CD8-positive, alpha-beta memory T cell (primary cell): ENCODE data around the gene TTC9B. TPM values are rescaled to one million over a fixed set of nuclear protein-coding genes. Genes with fewer than 3 reads are reported as not detected.

Experiments
- CTCF ChIA-PET: fragments of 350-600 bp; sonication (Branson Sonifier 250); formaldehyde crosslinking; loops from one replicate; lab custom pipeline; 2021; ENCODE audit warnings: antibody characterized with exemption; lab: Charles Lee
- POLR2A ChIA-PET: fragments of 350-600 bp; sonication (Branson Sonifier 250); formaldehyde crosslinking; loops from one replicate; lab custom pipeline; 2021; ENCODE audit warnings: antibody characterized with exemption; lab: Charles Lee
- DNase-seq, 5 donors: peaks; one replicate each; pipeline versions ENCODE4 v3.0.0 to v3.0.0-alpha.2; 2020 to 2022; ENCODE audit warnings: mixed read lengths in 1 of 5
- H3K27ac ChIP-seq: one replicate; pipeline ENCODE4 v1.7.0; 2013; ENCODE audit warnings: low read depth, mild to moderate bottlenecking, low read length, moderate library complexity
- H3K27me3 ChIP-seq: 2 replicates; pipeline ENCODE4 v1.7.0; 2013; ENCODE audit warnings: low read length, mild to moderate bottlenecking; ENCODE audit not compliant: insufficient read depth, poor library complexity, severe bottlenecking
- H3K36me3 ChIP-seq: 2 replicates; pipeline ENCODE4 v1.7.0; 2013; ENCODE audit warnings: mild to moderate bottlenecking, low read length, moderate library complexity; ENCODE audit not compliant: insufficient read depth
- H3K4me1 ChIP-seq: 2 replicates; pipeline ENCODE4 v1.7.0; 2013; ENCODE audit warnings: mild to moderate bottlenecking, low read length, moderate library complexity; ENCODE audit not compliant: insufficient read depth
- H3K4me3 ChIP-seq: 2 replicates; pipeline ENCODE4 v1.7.0; 2013; ENCODE audit warnings: mild to moderate bottlenecking, low read length
- H3K9me3 ChIP-seq: 2 replicates; pipeline ENCODE4 v1.7.0; 2013; ENCODE audit warnings: mild to moderate bottlenecking, low read length
- H3K27ac Mint-ChIP-seq, 8 donors: one replicate each; pipeline ENCODE4 v1.8.0; 2020 to 2021; ENCODE audit warnings: mixed read lengths in 8 of 8, mild to moderate bottlenecking in 6 of 8, inconsistent platforms in 3 of 8, moderate library complexity in 3 of 8
- H3K27me3 Mint-ChIP-seq, 2 donors: one replicate each; pipeline ENCODE4 v1.8.0; 2020 to 2021; ENCODE audit warnings: mixed read lengths in 2 of 2, mild to moderate bottlenecking in 1 of 2, moderate library complexity in 1 of 2
- H3K36me3 Mint-ChIP-seq, 3 donors: one replicate each; pipeline ENCODE4 v1.8.0; 2020 to 2021; ENCODE audit warnings: mixed read lengths in 3 of 3, inconsistent platforms in 1 of 3, mild to moderate bottlenecking in 1 of 3
- H3K4me1 Mint-ChIP-seq, 3 donors: one replicate each; pipeline ENCODE4 v1.8.0; 2020 to 2021; ENCODE audit warnings: mixed read lengths in 3 of 3, inconsistent platforms in 1 of 3, mild to moderate bottlenecking in 1 of 3
- H3K4me3 Mint-ChIP-seq, 7 donors: one replicate each; pipeline ENCODE4 v1.8.0; 2020 to 2021; ENCODE audit warnings: mixed read lengths in 7 of 7, mild to moderate bottlenecking in 6 of 7, moderate library complexity in 4 of 7, inconsistent platforms in 2 of 7
- H3K9me3 Mint-ChIP-seq, 5 donors: one replicate each; pipeline ENCODE4 v1.8.0; 2020 to 2022; ENCODE audit warnings: mixed read lengths in 5 of 5, mild to moderate bottlenecking in 3 of 5, moderate library complexity in 2 of 5, inconsistent platforms in 1 of 5
- polyA plus RNA-seq: library from polyadenylated mRNA; unstranded; fragments of 300-500 nt; fragmentation: Illumina TruSeq; gene quantifications from one replicate; pipeline ENCODE4 v1.2.3, GENCODE V29; 2021
- total RNA-seq, 2 experiments: library from RNA; stranded (reverse); gene quantifications; one replicate each; pipeline ENCODE4 v1.2.3, GENCODE V29; 2021

Gene TTC9B
- total and polyA plus RNA-seq, 3 experiments from 2014 or later = not detected

GRCh38 chr19:40253611-40254092 lies 35.5 kb upstream of the TTC9B start:
- H3K4me3 Mint-ChIP-seq = no peak overlapping the region
- Histone ChIP-seq H3K27ac (no peak overlapping the region), H3K9me3 (no peaks in the 10 kb centered on the region), H3K36me3 (peaks cover 39% of the 10 kb centered on the region), H3K4me3 (no peak overlapping the region), H3K4me1 (no peaks in the 10 kb centered on the region), H3K27me3 (no peaks in the 10 kb centered on the region)
- DNase-seq = no peak
- H3K9me3 Mint-ChIP-seq = no peaks in the 10 kb centered on the region
- no peaks in the 10 kb centered on the region for H3K27me3 Mint-ChIP-seq
- peaks cover 21 to 69% (median 27%) of the 10 kb centered on the region in 3 donors for H3K36me3 Mint-ChIP-seq
- peaks cover 19 to 38% (median 24%) of the 10 kb centered on the region in 3 donors for H3K4me1 Mint-ChIP-seq
- POLR2A ChIA-PET = no interaction called here
- H3K27ac Mint-ChIP-seq = peak overlapping the region in 1 of 8 donors; percentile 33
- CTCF ChIA-PET = no interaction called here

- H3K27ac Mint-ChIP-seq = peak overlapping the region in 3 of 8 donors; percentile 20 to 85 (median 77)
- CTCF ChIA-PET = no interaction called here
- H3K4me3 Mint-ChIP-seq = no peak overlapping the region
- no peaks in the 10 kb centered on the region for H3K9me3 Mint-ChIP-seq
- Histone ChIP-seq H3K4me3 (no peak overlapping the region), H3K4me1 (no peaks in the 10 kb centered on the region), H3K9me3 (no peaks in the 10 kb centered on the region), H3K36me3 (peaks cover 47% of the 10 kb centered on the region), H3K27me3 (no peaks in the 10 kb centered on the region), H3K27ac (no peak overlapping the region)
- no peak for DNase-seq
- no peaks in the 10 kb centered on the region for H3K27me3 Mint-ChIP-seq
- H3K4me1 Mint-ChIP-seq = peaks cover 21 to 41% (median 22%) of the 10 kb centered on the region in 3 donors
- POLR2A ChIA-PET = no interaction called here
- peaks cover 21 to 76% (median 27%) of the 10 kb centered on the region in 3 donors for H3K36me3 Mint-ChIP-seq
These were observed 34.2 kb upstream of the TTC9B start for GRCh38 chr19:40252395-40252794.

- Histone ChIP-seq H3K27me3 (no peaks in the 10 kb centered on the region), H3K4me1 (no peaks in the 10 kb centered on the region), H3K4me3 (no peak overlapping the region), H3K27ac (no peak overlapping the region), H3K36me3 (peaks cover 44% of the 10 kb centered on the region), H3K9me3 (no peaks in the 10 kb centered on the region)
- DNase-seq = no peak
- ChIA-PET CTCF (no interaction called here), POLR2A (no interaction called here)
- no peaks in the 10 kb centered on the region for H3K9me3 Mint-ChIP-seq
- peak overlapping the region in 1 of 8 donors; percentile 47 for H3K27ac Mint-ChIP-seq
- peaks cover 21 to 75% (median 27%) of the 10 kb centered on the region in 3 donors for H3K36me3 Mint-ChIP-seq
- H3K27me3 Mint-ChIP-seq = no peaks in the 10 kb centered on the region
- H3K4me1 Mint-ChIP-seq = peaks cover 20 to 41% (median 22%) of the 10 kb centered on the region in 3 donors
- H3K4me3 Mint-ChIP-seq = no peak overlapping the region
These were observed 33.8 kb upstream of the TTC9B start for GRCh38 chr19:40251991-40252390.

- Mint-ChIP-seq H3K9me3 (no peaks in the 10 kb centered on the region), H3K4me3 (no peak overlapping the region), H3K4me1 (peaks cover 23 to 41% (median 24%) of the 10 kb centered on the region in 3 donors), H3K27me3 (no peaks in the 10 kb centered on the region), H3K36me3 (peaks cover 21 to 72% (median 27%) of the 10 kb centered on the region in 3 donors), H3K27ac (no peak overlapping the region)
- POLR2A ChIA-PET = no interaction called here
- Histone ChIP-seq H3K9me3 (no peaks in the 10 kb centered on the region), H3K4me3 (no peak overlapping the region), H3K27me3 (no peaks in the 10 kb centered on the region), H3K27ac (no peak overlapping the region), H3K4me1 (no peaks in the 10 kb centered on the region), H3K36me3 (peaks cover 37% of the 10 kb centered on the region)
- DNase-seq = no peak
- CTCF ChIA-PET = no interaction called here
These were observed 33.1 kb upstream of the TTC9B start for GRCh38 chr19:40251244-40251643.

GRCh38 chr19:40249781-40250180 lies 31.6 kb upstream of the TTC9B start:
- H3K4me1 Mint-ChIP-seq = peaks cover 27 to 44% (median 33%) of the 10 kb centered on the region in 3 donors
- H3K27ac Mint-ChIP-seq = peak overlapping the region in 2 of 8 donors; percentile 30 to 82
- peaks cover 22% of the 10 kb centered on the region for H3K36me3 ChIP-seq
- no peaks in the 10 kb centered on the region for H3K27me3 ChIP-seq
- no peak for DNase-seq
- H3K27ac ChIP-seq = no peak overlapping the region
- no peaks in the 10 kb centered on the region for H3K4me1 ChIP-seq
- ChIA-PET POLR2A (interaction anchor here (0.6 kb wide), 1 partner anchor 77 kb away, joined by 3 read pairs; no protein-coding TSS in a partner anchor), CTCF (no interaction called here)
- H3K27me3 Mint-ChIP-seq = no peaks in the 10 kb centered on the region
- peaks cover 16 to 64% (median 18%) of the 10 kb centered on the region in 3 donors for H3K36me3 Mint-ChIP-seq
- H3K9me3 Mint-ChIP-seq = no peaks in the 10 kb centered on the region
- no peaks in the 10 kb centered on the region for H3K9me3 ChIP-seq
- no peak overlapping the region for H3K4me3 Mint-ChIP-seq
- H3K4me3 ChIP-seq = no peak overlapping the region

GRCh38 chr19:40249201-40249600 lies 31.0 kb upstream of the TTC9B start:
- Histone ChIP-seq H3K27ac (no peak overlapping the region), H3K4me3 (no peak overlapping the region), H3K9me3 (no peaks in the 10 kb centered on the region), H3K4me1 (no peaks in the 10 kb centered on the region), H3K36me3 (peaks cover 20% of the 10 kb centered on the region), H3K27me3 (no peaks in the 10 kb centered on the region)
- peak overlapping the region in 1 of 8 donors; percentile 22 for H3K27ac Mint-ChIP-seq
- no peak for DNase-seq
- no peak overlapping the region for H3K4me3 Mint-ChIP-seq
- H3K9me3 Mint-ChIP-seq = no peaks in the 10 kb centered on the region
- peaks cover 18 to 65% (median 18%) of the 10 kb centered on the region in 3 donors for H3K36me3 Mint-ChIP-seq
- H3K4me1 Mint-ChIP-seq = peaks cover 27 to 44% (median 33%) of the 10 kb centered on the region in 3 donors
- ChIA-PET POLR2A (interaction anchor here (0.6 kb wide), 1 partner anchor 78 kb away, joined by 3 read pairs; no protein-coding TSS in a partner anchor), CTCF (no interaction called here)
- no peaks in the 10 kb centered on the region for H3K27me3 Mint-ChIP-seq

GRCh38 chr19:40247735-40248262 lies 29.6 kb upstream of the TTC9B start:
- Histone ChIP-seq H3K4me1 (no peaks in the 10 kb centered on the region), H3K27me3 (no peaks in the 10 kb centered on the region), H3K4me3 (no peak overlapping the region), H3K9me3 (no peaks in the 10 kb centered on the region), H3K36me3 (peaks cover 11% of the 10 kb centered on the region), H3K27ac (no peak overlapping the region)
- no peak overlapping the region for H3K27ac Mint-ChIP-seq
- CTCF ChIA-PET = no interaction called here
- no peaks in the 10 kb centered on the region for H3K27me3 Mint-ChIP-seq
- no peak for DNase-seq
- no peak overlapping the region for H3K4me3 Mint-ChIP-seq
- H3K36me3 Mint-ChIP-seq = peaks cover 7 to 55% (median 17%) of the 10 kb centered on the region in 3 donors
- H3K4me1 Mint-ChIP-seq = peaks cover 20 to 37% (median 29%) of the 10 kb centered on the region in 3 donors
- POLR2A ChIA-PET = no interaction called here
- H3K9me3 Mint-ChIP-seq = no peaks in the 10 kb centered on the region

GRCh38 chr19:40247178-40247577 lies 29.0 kb upstream of the TTC9B start:
- POLR2A ChIA-PET = no interaction called here
- H3K4me1 ChIP-seq = no peaks in the 10 kb centered on the region
- no peak overlapping the region for H3K4me3 Mint-ChIP-seq
- H3K27ac Mint-ChIP-seq = peak overlapping the region in 1 of 8 donors; percentile 87
- peaks cover 7 to 54% (median 11%) of the 10 kb centered on the region in 3 donors for H3K36me3 Mint-ChIP-seq
- peaks cover 12% of the 10 kb centered on the region for H3K36me3 ChIP-seq
- CTCF ChIA-PET = no interaction called here
- no peak for DNase-seq
- no peaks in the 10 kb centered on the region for H3K27me3 Mint-ChIP-seq
- H3K9me3 ChIP-seq = no peaks in the 10 kb centered on the region
- no peaks in the 10 kb centered on the region for H3K27me3 ChIP-seq
- H3K9me3 Mint-ChIP-seq = no peaks in the 10 kb centered on the region
- H3K4me1 Mint-ChIP-seq = peaks cover 17 to 31% (median 23%) of the 10 kb centered on the region in 3 donors
- no peak overlapping the region for H3K27ac ChIP-seq
- H3K4me3 ChIP-seq = no peak overlapping the region
